Measurements from ENCODE around the gene RENBP.

GRCh38 chrX:153951683-153952372 lies 7.4 kb upstream of the RENBP start:
- TF ChIP-seq, protein P1, sequence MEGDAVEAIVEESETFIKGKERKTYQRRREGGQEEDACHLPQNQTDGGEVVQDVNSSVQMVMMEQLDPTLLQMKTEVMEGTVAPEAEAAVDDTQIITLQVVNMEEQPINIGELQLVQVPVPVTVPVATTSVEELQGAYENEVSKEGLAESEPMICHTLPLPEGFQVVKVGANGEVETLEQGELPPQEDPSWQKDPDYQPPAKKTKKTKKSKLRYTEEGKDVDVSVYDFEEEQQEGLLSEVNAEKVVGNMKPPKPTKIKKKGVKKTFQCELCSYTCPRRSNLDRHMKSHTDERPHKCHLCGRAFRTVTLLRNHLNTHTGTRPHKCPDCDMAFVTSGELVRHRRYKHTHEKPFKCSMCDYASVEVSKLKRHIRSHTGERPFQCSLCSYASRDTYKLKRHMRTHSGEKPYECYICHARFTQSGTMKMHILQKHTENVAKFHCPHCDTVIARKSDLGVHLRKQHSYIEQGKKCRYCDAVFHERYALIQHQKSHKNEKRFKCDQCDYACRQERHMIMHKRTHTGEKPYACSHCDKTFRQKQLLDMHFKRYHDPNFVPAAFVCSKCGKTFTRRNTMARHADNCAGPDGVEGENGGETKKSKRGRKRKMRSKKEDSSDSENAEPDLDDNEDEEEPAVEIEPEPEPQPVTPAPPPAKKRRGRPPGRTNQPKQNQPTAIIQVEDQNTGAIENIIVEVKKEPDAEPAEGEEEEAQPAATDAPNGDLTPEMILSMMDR (IDR thresholded peaks at IDR 0.05), result no peak
- TF ChIP-seq POLR2A (IDR thresholded peaks at IDR 0.05), result no peak

Measured in body of pancreas (tissue), 4 donors.